Right lobe of liver (tissue), 6 donors: ENCODE results near the gene SLMAP. TPM values are rescaled to one million over a fixed set of nuclear protein-coding genes. Genes with fewer than 3 reads are reported as not detected.

Experiments
- ATAC-seq, 4 donors: fragments of 200-7000 bp; cut with Tn5 transposase; one replicate each; pipeline ENCODE4 v1.9.1; 2020; ENCODE audit warnings: mild to moderate bottlenecking in 4 of 4, moderate library complexity in 4 of 4
- DNase-seq, 3 donors: peaks; one replicate each; pipeline ENCODE4 v3.0.0-alpha.2; 2020
- H3K27ac ChIP-seq, 3 donors: fragments of 200-600 bp; one replicate each; pipeline ENCODE4 v1.8.0; 2022
- H3K27me3 ChIP-seq, 2 donors: fragments of 200-600 bp; one replicate each; pipeline ENCODE4 v1.8.0; 2022
- H3K36me3 ChIP-seq, 4 donors: fragments of 200-600 bp; sonication (generic) in 1 of 4; one replicate each; pipeline versions ENCODE4 v1.5.1 to v1.8.0; 2017 to 2022; ENCODE audit warnings: control low read depth in 1 of 4
- H3K4me1 ChIP-seq, 4 donors: fragments of 200-600 bp; sonication (generic) in 1 of 4; one replicate each; pipeline versions ENCODE4 v1.5.1 to v1.8.0; 2017 to 2022; ENCODE audit warnings: control low read depth in 1 of 4
- H3K4me3 ChIP-seq, 3 donors: fragments of 200-600 bp; one replicate each; pipeline ENCODE4 v1.8.0; 2022
- H3K9me3 ChIP-seq, 4 donors: fragments of 200-600 bp; sonication (generic) in 1 of 4; one replicate each; pipeline versions ENCODE4 v1.5.1 to v1.8.0; 2017 to 2022; ENCODE audit warnings: control low read depth in 1 of 4
- POLR2A ChIP-seq: fragments of 450-650 bp; IDR thresholded peaks from one replicate; pipeline ENCODE4 v1.6.1; 2017; ENCODE audit warnings: antibody characterized with exemption, mild to moderate bottlenecking
- WGBS: methylation state at CpG from one replicate; pipeline ENCODE4 v1.1.6; 2018; ENCODE audit warnings: low coverage, low lambda C conversion rate; ENCODE audit not compliant: insufficient coverage; ENCODE audit errors: missing lambda C conversion rate; 5-methylcytosine and 5-hydroxymethylcytosine counted together
- intact Hi-C, 2 donors: fragments of 100-400 bp; cut with DNase I; formaldehyde crosslinking; loops; one replicate each; pipeline versions ENCODE4 v1.11.2 to v1.14.1; 2022
- total RNA-seq, 6 experiments: library from RNA; depleted of rRNA in 2 of 6; stranded (reverse); fragments of >200 nt in 2 of 6; fragmentation: NEBNext Ultra II Directional in 3 of 6; extraction: Animal tissue kit (Norgen Biotek cat#: 25700) in 3 of 6; gene quantifications; one replicate each; pipeline versions ENCODE4 v1.1.0 to v1.2.4, GENCODE V29; 2016 to 2023
- TF ChIP-seq, protein P1 (sequence below), 4 donors: fragments of 200-600 bp in 3 of 4; fragments of 450-650 bp in 1 of 4; IDR thresholded peaks; one replicate each; pipeline versions ENCODE4 v1.5.1 to v1.8.0; 2016 to 2022; ENCODE audit warnings: antibody characterized with exemption in 4 of 4, mild to moderate bottlenecking in 2 of 4
- donor health status: DM: no; HTN: yes; CAD: no.
- donor health status: DM: no; HTN: no; CAD: no.
- donor health status: DM: no; HTN: no; CAD: no.
- donor health status: DM: no; HTN: yes; CAD: no.
- donor health status: DM: no; HTN: yes; CAD: no.

Gene SLMAP
- total RNA-seq, 6 experiments from 2014 or later, result 21.1 to 34.9 (median 25.1) TPM

DNA sequence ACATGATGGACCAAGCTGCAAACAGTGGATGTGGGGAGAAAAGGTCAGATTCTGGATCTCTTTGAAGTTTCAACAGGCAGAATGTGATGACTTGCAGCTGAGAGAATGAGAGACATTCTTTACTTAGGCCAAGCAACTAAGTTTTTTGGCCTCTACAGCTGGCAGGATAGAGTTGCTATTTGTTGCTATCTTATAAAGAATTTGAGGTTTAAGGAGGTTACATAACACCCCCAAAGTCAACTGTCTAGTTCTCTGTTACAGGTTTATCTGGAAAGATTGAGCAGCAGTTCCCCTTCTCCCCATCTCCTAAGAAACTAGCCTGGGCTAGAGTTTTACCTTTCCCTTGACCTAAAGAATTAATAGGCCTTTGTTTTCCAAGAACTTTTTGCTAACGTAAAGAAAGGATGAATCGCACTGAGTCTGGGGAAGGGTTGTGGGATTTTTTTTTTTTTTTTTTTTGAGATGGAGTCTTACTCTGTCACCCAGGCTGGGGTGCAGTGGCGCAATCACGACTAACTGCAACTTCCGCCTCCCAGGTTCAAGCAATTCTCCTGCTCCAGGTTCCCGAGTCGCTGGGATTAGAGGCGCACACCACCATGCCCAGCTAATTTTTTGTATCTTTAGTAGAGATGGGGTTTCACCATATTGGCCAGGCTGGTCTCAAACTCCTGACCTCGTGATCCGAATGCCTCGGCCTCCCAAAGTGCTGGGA, 26.6 kb upstream of the SLMAP start:
- intact Hi-C loops, result no loop called here
- Histone ChIP-seq H3K36me3 (no peaks in the 10 kb centered on the region), H3K9me3 (no peaks in the 10 kb centered on the region), H3K27me3 (no peaks in the 10 kb centered on the region), H3K4me3 (no peak overlapping the region), H3K4me1 (no peaks in the 10 kb centered on the region), H3K27ac (no peak overlapping the region)
- TF ChIP-seq, protein P1, sequence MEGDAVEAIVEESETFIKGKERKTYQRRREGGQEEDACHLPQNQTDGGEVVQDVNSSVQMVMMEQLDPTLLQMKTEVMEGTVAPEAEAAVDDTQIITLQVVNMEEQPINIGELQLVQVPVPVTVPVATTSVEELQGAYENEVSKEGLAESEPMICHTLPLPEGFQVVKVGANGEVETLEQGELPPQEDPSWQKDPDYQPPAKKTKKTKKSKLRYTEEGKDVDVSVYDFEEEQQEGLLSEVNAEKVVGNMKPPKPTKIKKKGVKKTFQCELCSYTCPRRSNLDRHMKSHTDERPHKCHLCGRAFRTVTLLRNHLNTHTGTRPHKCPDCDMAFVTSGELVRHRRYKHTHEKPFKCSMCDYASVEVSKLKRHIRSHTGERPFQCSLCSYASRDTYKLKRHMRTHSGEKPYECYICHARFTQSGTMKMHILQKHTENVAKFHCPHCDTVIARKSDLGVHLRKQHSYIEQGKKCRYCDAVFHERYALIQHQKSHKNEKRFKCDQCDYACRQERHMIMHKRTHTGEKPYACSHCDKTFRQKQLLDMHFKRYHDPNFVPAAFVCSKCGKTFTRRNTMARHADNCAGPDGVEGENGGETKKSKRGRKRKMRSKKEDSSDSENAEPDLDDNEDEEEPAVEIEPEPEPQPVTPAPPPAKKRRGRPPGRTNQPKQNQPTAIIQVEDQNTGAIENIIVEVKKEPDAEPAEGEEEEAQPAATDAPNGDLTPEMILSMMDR (IDR thresholded peaks at IDR 0.05), result no peak
- no peak for TF ChIP-seq POLR2A
- no peak for DNase-seq
- ATAC-seq, result no peak
- WGBS, result 82% methylated on average over 3 of the region's 11 CpGs

DNA sequence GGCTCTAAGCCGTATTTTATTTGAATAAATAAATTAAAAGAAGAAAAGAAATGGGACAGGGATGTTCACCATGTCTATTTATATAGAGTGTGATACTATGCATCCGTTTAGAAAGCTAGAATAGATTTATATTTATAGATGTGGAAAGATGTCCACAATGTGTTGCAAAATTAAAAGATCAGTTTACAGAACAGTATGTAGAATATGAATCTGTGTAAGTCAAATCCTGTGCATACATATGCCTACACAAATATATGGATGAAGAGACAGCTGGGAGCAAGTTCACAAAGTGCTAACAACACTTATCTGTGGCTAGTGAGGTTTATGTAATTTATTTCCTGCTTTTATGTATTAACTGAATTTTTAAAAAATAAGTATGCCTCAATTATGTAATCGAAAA, 25.4 kb upstream of the SLMAP start:
- Histone ChIP-seq H3K4me1 (no peaks in the 10 kb centered on the region), H3K27me3 (no peaks in the 10 kb centered on the region), H3K36me3 (no peaks in the 10 kb centered on the region), H3K9me3 (no peaks in the 10 kb centered on the region), H3K27ac (no peak overlapping the region), H3K4me3 (no peak overlapping the region)
- no peak for DNase-seq
- TF ChIP-seq, protein P1 (IDR thresholded peaks at IDR 0.05), result no peak
- no peak for TF ChIP-seq POLR2A
- ATAC-seq, result no peak
- WGBS, result 41% methylated on average over 3 of the region's 3 CpGs
- intact Hi-C loops, result no loop called here

DNA sequence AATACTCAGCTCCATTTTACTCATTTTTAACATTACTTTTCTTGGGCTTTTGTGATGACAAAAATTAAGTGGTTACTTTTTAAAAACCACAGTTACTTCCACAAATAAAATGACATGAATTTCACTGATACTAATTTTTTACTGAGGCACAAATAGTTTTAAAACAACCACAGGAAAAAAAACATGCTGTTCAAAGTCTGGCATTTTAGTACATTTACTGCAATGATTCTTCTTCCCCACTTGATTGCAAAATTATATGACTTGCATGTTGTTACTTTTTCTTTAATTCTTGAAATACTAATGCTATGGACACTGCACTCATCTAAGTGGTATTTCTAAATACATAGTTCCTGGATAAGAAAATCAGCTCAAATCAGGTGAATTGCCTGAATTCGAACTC, 24.8 kb upstream of the SLMAP start:
- H3K4me3 ChIP-seq, result no peak overlapping the region
- TF ChIP-seq, protein P1 (IDR thresholded peaks at IDR 0.05), result no peak
- no peak for TF ChIP-seq POLR2A
- H3K4me1 ChIP-seq, result peaks cover 0 to 2% (median 0%) of the 10 kb centered on the region in 4 donors
- no peak for DNase-seq
- H3K27me3 ChIP-seq, result no peaks in the 10 kb centered on the region
- no peaks in the 10 kb centered on the region for H3K36me3 ChIP-seq
- ATAC-seq, result no peak
- WGBS, result 58% methylated on average over 1 of the region's 1 CpG
- no peaks in the 10 kb centered on the region for H3K9me3 ChIP-seq
- no peak overlapping the region for H3K27ac ChIP-seq
- intact Hi-C loops, result no loop called here

DNA sequence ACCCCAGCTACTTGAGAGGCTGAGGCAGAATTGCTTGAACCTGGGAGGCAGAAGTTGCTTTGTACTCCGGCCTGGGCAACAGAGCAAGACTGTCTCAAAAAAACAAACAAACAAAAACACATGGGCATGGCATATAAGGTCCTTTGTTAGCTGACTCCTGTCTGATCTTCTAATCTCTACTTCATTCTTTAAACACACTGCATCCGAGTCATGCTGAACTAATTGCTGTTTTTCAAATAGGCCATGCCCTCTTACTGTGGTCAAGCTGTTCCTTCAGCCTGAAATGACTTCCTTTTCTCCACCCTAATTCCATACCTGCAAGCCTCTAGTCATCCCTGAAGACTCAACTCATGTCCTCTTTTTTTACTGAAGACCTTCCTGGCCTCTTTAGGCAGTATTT, 22.3 kb upstream of the SLMAP start:
- intact Hi-C loops, result no loop called here
- TF ChIP-seq POLR2A, result no peak
- TF ChIP-seq, protein P1 (IDR thresholded peaks at IDR 0.05), result no peak
- no peak overlapping the region for H3K4me3 ChIP-seq
- no peaks in the 10 kb centered on the region for H3K9me3 ChIP-seq
- DNase-seq, result no peak
- no peak for ATAC-seq
- peaks cover 0 to 2% (median 0%) of the 10 kb centered on the region in 4 donors for H3K4me1 ChIP-seq
- WGBS, result 83% methylated on average over 2 of the region's 2 CpGs
- no peaks in the 10 kb centered on the region for H3K27me3 ChIP-seq
- H3K27ac ChIP-seq, result no peak overlapping the region
- H3K36me3 ChIP-seq, result no peaks in the 10 kb centered on the region
